PC-9 (cell line): ENCODE measurements around the gene SLC30A2. TPM values are rescaled to one million over a fixed set of nuclear protein-coding genes. Genes with fewer than 3 reads are reported as not detected.

Source experiments
- BruUV-seq: library from RNA; stranded (reverse); fragments of 400-500 nt; replicated peaks from 2 replicates; lab custom pipeline; 2021; lab: Mats Ljungman, UMichigan
- CTCF ChIA-PET: fragments of 300-600 bp; sonication (Branson Sonifier 250); formaldehyde crosslinking; loops from one replicate; lab custom pipeline; 2022; ENCODE audit warnings: antibody characterized with exemption; lab: Charles Lee
- POLR2A ChIA-PET: fragments of 300-600 bp; sonication (Branson Sonifier 250); formaldehyde crosslinking; loops from one replicate; lab custom pipeline; 2022; ENCODE audit warnings: antibody characterized with exemption; ENCODE audit not compliant: unreplicated experiment; lab: Charles Lee
- DNase-seq, 2 experiments: peaks; one replicate each; pipeline versions ENCODE4 v3.0.0 to v3.0.0-alpha.2; 2015 to 2022; ENCODE audit warnings: mixed read lengths in 1 of 2
- H2AFZ ChIP-seq: fragments of 200-600 bp; sonication (generic); 2 replicates; pipeline ENCODE4 v1.8.1; 2017; ENCODE audit warnings: antibody characterized with exemption
- H3F3A ChIP-seq: fragments of 200-600 bp; sonication (generic); 2 replicates; pipeline ENCODE4 v1.8.1; 2017; ENCODE audit warnings: antibody characterized with exemption, mild to moderate bottlenecking, low read depth; ENCODE audit not compliant: insufficient read depth
- H3K27ac ChIP-seq: fragments of 200-600 bp; sonication (generic); 2 replicates; pipeline ENCODE4 v1.6.1; 2016; ENCODE audit warnings: mixed run types
- H3K27me3 ChIP-seq: fragments of 200-600 bp; sonication (generic); 2 replicates; pipeline ENCODE4 v1.6.1; 2016; ENCODE audit warnings: low read depth, mixed run types; ENCODE audit not compliant: insufficient read depth
- H3K36me3 ChIP-seq: fragments of 200-600 bp; sonication (generic); 2 replicates; pipeline ENCODE4 v1.6.1; 2016; ENCODE audit warnings: low read depth, mixed run types
- H3K4me1 ChIP-seq: fragments of 200-600 bp; sonication (generic); replicated peaks from 2 replicates; pipeline ENCODE4 v1.6.1; 2016; ENCODE audit warnings: mixed run types; ENCODE audit not compliant: insufficient read depth
- H3K4me2 ChIP-seq: fragments of 200-600 bp; sonication (generic); 2 replicates; pipeline ENCODE4 v1.6.1; 2017; ENCODE audit warnings: mixed run types
- H3K4me3 ChIP-seq: fragments of 200-600 bp; sonication (generic); 2 replicates; pipeline ENCODE4 v1.6.1; 2016; ENCODE audit warnings: mixed run types
- H3K79me2 ChIP-seq: fragments of 200-600 bp; sonication (generic); 2 replicates; pipeline ENCODE4 v1.6.1; 2017; ENCODE audit warnings: low read depth, mixed run types
- H3K9me2 ChIP-seq: fragments of 200-600 bp; sonication (generic); 2 replicates; pipeline ENCODE4 v1.8.1; 2017; ENCODE audit warnings: mild to moderate bottlenecking; ENCODE audit not compliant: insufficient read depth
- H3K9me3 ChIP-seq: fragments of 200-600 bp; sonication (generic); 2 replicates; pipeline ENCODE4 v1.8.1; 2016; ENCODE audit warnings: low read depth; ENCODE audit not compliant: insufficient read depth
- H4K20me1 ChIP-seq: fragments of 200-600 bp; sonication (generic); 2 replicates; pipeline ENCODE4 v1.8.1; 2017; ENCODE audit not compliant: insufficient read depth
- CTCF ChIP-seq: fragments of 200-600 bp; sonication (generic); conservative IDR thresholded peaks from 2 replicates; pipeline ENCODE4 v1.6.1; 2017; ENCODE audit warnings: mixed run types, antibody characterized with exemption, mild to moderate bottlenecking, moderate library complexity
- EZH2 ChIP-seq: fragments of 200-600 bp; sonication (generic); IDR thresholded peaks from 2 replicates; pipeline ENCODE4 v1.8.0; 2017; ENCODE audit warnings: antibody characterized with exemption, low read depth
- intact Hi-C: fragments of 100-400 bp; cut with micrococcal nuclease; formaldehyde crosslinking; loops from one replicate; pipeline ENCODE4 v1.10.0; 2022; ENCODE audit not compliant: unreplicated experiment
- total RNA-seq: library from RNA; stranded (reverse); gene quantifications from 2 replicates; pipeline ENCODE4 v1.2.3, GENCODE V29; 2021

The SLC30A2 gene
- total RNA-seq, 1 experiment from 2014 or later: not detected

GRCh38 chr1:26020330-26020768 lies 25.6 kb downstream of the SLC30A2 start:
- no peak overlapping the region for H3K27ac ChIP-seq
- H3K9me2 ChIP-seq: no peaks in the 10 kb centered on the region
- no peak overlapping the region for H2AFZ ChIP-seq
- peaks cover 9% of the 10 kb centered on the region; the same call in 1 of the 2 replicates for H3K4me1 ChIP-seq
- H3K27me3 ChIP-seq: no peaks in the 10 kb centered on the region
- no peak for TF ChIP-seq CTCF
- intact Hi-C loops: no loop called here
- no TSS peak for BruUV-seq
- ChIA-PET CTCF (interaction anchor here (0.9 kb wide), 1 partner anchor 23 kb away, joined by 5 read pairs; the partner anchor contains the start of gene PAFAH2), POLR2A (interaction anchor here (0.7 kb wide), 1 partner anchor 313 kb away, joined by 8 read pairs; no protein-coding TSS in a partner anchor)
- H3K9me3 ChIP-seq: no peaks in the 10 kb centered on the region
- no peaks in the 10 kb centered on the region for H3K79me2 ChIP-seq
- H3K4me3 ChIP-seq: no peak overlapping the region
- H4K20me1 ChIP-seq: no peaks in the 10 kb centered on the region
- H3K4me2 ChIP-seq: no peak overlapping the region
- no peak for DNase-seq
- H3K36me3 ChIP-seq: no peaks in the 10 kb centered on the region
- H3F3A ChIP-seq: no peaks in the 10 kb centered on the region

GRCh38 chr1:26019641-26020315 lies 26.1 kb downstream of the SLC30A2 start:
- CTCF ChIA-PET: interaction anchor here (0.6 to 0.9 kb wide), 2 partner anchors 22 to 79 kb away, joined by 3 to 5 read pairs; partner anchors contain the start of gene PAFAH2
- H4K20me1 ChIP-seq: no peaks in the 10 kb centered on the region
- POLR2A ChIA-PET: interaction anchor here (0.7 kb wide), 1 partner anchor 313 kb away, joined by 8 read pairs; no protein-coding TSS in a partner anchor
- no peaks in the 10 kb centered on the region for H3K9me3 ChIP-seq
- no peaks in the 10 kb centered on the region for H3K79me2 ChIP-seq
- H3K27ac ChIP-seq: no peak overlapping the region
- no peak overlapping the region for H2AFZ ChIP-seq
- H3K4me3 ChIP-seq: no peak overlapping the region
- H3K36me3 ChIP-seq: no peaks in the 10 kb centered on the region
- H3K9me2 ChIP-seq: no peaks in the 10 kb centered on the region
- H3F3A ChIP-seq: no peaks in the 10 kb centered on the region
- peak; percentile 43 to 67 for DNase-seq
- no peaks in the 10 kb centered on the region for H3K27me3 ChIP-seq
- peak overlapping the region; percentile 16 for H3K4me2 ChIP-seq
- intact Hi-C loops: no loop called here
- TF ChIP-seq EZH2: no peak
- TF ChIP-seq CTCF: no peak
- H3K4me1 ChIP-seq: peaks cover 9% of the 10 kb centered on the region; the same call in 1 of the 2 replicates
- TSS peak; percentile 47 for BruUV-seq

- H3K4me2 ChIP-seq: no peak overlapping the region
- BruUV-seq: no TSS peak
- H2AFZ ChIP-seq: no peak overlapping the region
Measured at GRCh38 chr1:26017606-26018005, 28.3 kb downstream of the SLC30A2 start.

More at GRCh38 chr1:26017606-26018005, 28.3 kb downstream of the SLC30A2 start:
- H3K27me3 ChIP-seq: no peaks in the 10 kb centered on the region
- ChIA-PET POLR2A (no interaction called here), CTCF (no interaction called here)
- no peak for TF ChIP-seq CTCF
- no peak for TF ChIP-seq EZH2
- no peak overlapping the region for H3K27ac ChIP-seq
- no peaks in the 10 kb centered on the region for H3F3A ChIP-seq
- peaks cover 9% of the 10 kb centered on the region; the same call in 1 of the 2 replicates for H3K4me1 ChIP-seq
- H3K4me3 ChIP-seq: no peak overlapping the region
- H3K9me2 ChIP-seq: no peaks in the 10 kb centered on the region
- no peaks in the 10 kb centered on the region for H4K20me1 ChIP-seq
- H3K36me3 ChIP-seq: no peaks in the 10 kb centered on the region
- no peaks in the 10 kb centered on the region for H3K79me2 ChIP-seq
- DNase-seq: no peak
- intact Hi-C loops: no loop called here
- H3K9me3 ChIP-seq: no peaks in the 10 kb centered on the region
